Measurements from ENCODE around the gene MYCN. TPM values are rescaled to one million over a fixed set of nuclear protein-coding genes. Genes with fewer than 3 reads are reported as not detected.
"Not testable (repeated sequence)": the region's sequence is repeated elsewhere in the genome, so short reads cannot be mapped to it uniquely, and the experiment has no call there.

Gene MYCN
- total RNA-seq, 2 donors from 2014 or later = 0.14 to 3.5 TPM

- intact Hi-C loops (cut with DNase I) = loop anchor here (10.0 kb wide), 2 partner anchors 315 to 665 kb away; no protein-coding TSS in a partner anchor
- Histone ChIP-seq H3K9me3 (no peaks in the 10 kb centered on the region), H3K27ac (no peak overlapping the region), H3K27me3 (replicated peaks; ENCODE audit: insufficient read depth) (no peaks in the 10 kb centered on the region), H3K4me1 (replicated peaks) (no peaks in the 10 kb centered on the region), H3K4me3 (no peak overlapping the region), H3K36me3 (no peaks in the 10 kb centered on the region)
- WGBS = 91% methylated on average over 5 of the region's 5 CpGs
- no peak for DNase-seq (ENCODE audit: low spot score)
- TF ChIP-seq CTCF (IDR thresholded peaks at IDR 0.05) (no peak), POLR2A (IDR thresholded peaks at IDR 0.05) (no peak), POLR2AphosphoS5 (IDR thresholded peaks at IDR 0.05) (no peak)
These were observed 9.2 kb downstream of the MYCN start for GRCh38 chr2:15949551-15949950.

GRCh38 chr2:15950088-15950952, 10.0 kb downstream of the MYCN start:
- TF ChIP-seq POLR2A (IDR thresholded peaks at IDR 0.05) (no peak), POLR2AphosphoS5 (IDR thresholded peaks at IDR 0.05) (no peak), CTCF (IDR thresholded peaks at IDR 0.05) (no peak)
- Histone ChIP-seq H3K36me3 (no peaks in the 10 kb centered on the region), H3K27ac (no peak overlapping the region), H3K4me1 (replicated peaks) (no peaks in the 10 kb centered on the region), H3K27me3 (replicated peaks; ENCODE audit: insufficient read depth) (no peaks in the 10 kb centered on the region), H3K4me3 (no peak overlapping the region), H3K9me3 (no peaks in the 10 kb centered on the region)
- 84% methylated on average over 5 of the region's 5 CpGs for WGBS
- intact Hi-C loops (cut with DNase I) = no loop called here
- DNase-seq (ENCODE audit: low spot score) = no peak

GRCh38 chr2:15951936-15952335, 11.6 kb downstream of the MYCN start:
- H3K27me3 ChIP-seq (replicated peaks; ENCODE audit: insufficient read depth); H3K36me3 ChIP-seq; DNase-seq (ENCODE audit: low spot score); H3K27ac ChIP-seq; H3K4me3 ChIP-seq; intact Hi-C loops (cut with DNase I); H3K4me1 ChIP-seq (replicated peaks); H3K9me3 ChIP-seq: not testable (repeated sequence)
- 95% methylated on average over 11 of the region's 11 CpGs for WGBS

GRCh38 chr2:15952451-15953146, 12.2 kb downstream of the MYCN start:
- DNase-seq (ENCODE audit: low spot score) = no peak
- 84% methylated on average over 10 of the region's 10 CpGs for WGBS
- TF ChIP-seq POLR2AphosphoS5 (IDR thresholded peaks at IDR 0.05) (no peak), POLR2A (IDR thresholded peaks at IDR 0.05) (no peak), CTCF (IDR thresholded peaks at IDR 0.05) (no peak)

GRCh38 chr2:15953147-15953630, 12.8 kb downstream of the MYCN start:
- no peak overlapping the region for H3K4me3 ChIP-seq
- H3K36me3 ChIP-seq = no peaks in the 10 kb centered on the region
- H3K4me1 ChIP-seq (replicated peaks) = no peaks in the 10 kb centered on the region
- no peaks in the 10 kb centered on the region for H3K9me3 ChIP-seq
- H3K27me3 ChIP-seq (replicated peaks; ENCODE audit: insufficient read depth) = no peaks in the 10 kb centered on the region
- no peak overlapping the region for H3K27ac ChIP-seq
- DNase-seq (ENCODE audit: low spot score) = no peak
- intact Hi-C loops (cut with DNase I) = no loop called here
- TF ChIP-seq POLR2A (IDR thresholded peaks at IDR 0.05) = no peak
- TF ChIP-seq POLR2AphosphoS5 (IDR thresholded peaks at IDR 0.05) = no peak
- no peak for TF ChIP-seq CTCF (IDR thresholded peaks at IDR 0.05)
- 68% methylated on average over 6 of the region's 6 CpGs for WGBS

More at GRCh38 chr2:15952451-15953146, 12.2 kb downstream of the MYCN start:
- intact Hi-C loops (cut with DNase I) = no loop called here
- no peaks in the 10 kb centered on the region for H3K27me3 ChIP-seq (replicated peaks; ENCODE audit: insufficient read depth)
- no peaks in the 10 kb centered on the region for H3K4me1 ChIP-seq (replicated peaks)
- no peak overlapping the region for H3K4me3 ChIP-seq
- no peak overlapping the region for H3K27ac ChIP-seq
- no peaks in the 10 kb centered on the region for H3K9me3 ChIP-seq
- H3K36me3 ChIP-seq = no peaks in the 10 kb centered on the region

All from prostate gland (tissue), 2 donors.